Measurements from ENCODE around the gene DCST2. TPM values are rescaled to one million over a fixed set of nuclear protein-coding genes. Genes with fewer than 3 reads are reported as not detected.

DCST2 gene
- total RNA-seq, 1 donor from 2014 or later: 2.8 TPM

DNA sequence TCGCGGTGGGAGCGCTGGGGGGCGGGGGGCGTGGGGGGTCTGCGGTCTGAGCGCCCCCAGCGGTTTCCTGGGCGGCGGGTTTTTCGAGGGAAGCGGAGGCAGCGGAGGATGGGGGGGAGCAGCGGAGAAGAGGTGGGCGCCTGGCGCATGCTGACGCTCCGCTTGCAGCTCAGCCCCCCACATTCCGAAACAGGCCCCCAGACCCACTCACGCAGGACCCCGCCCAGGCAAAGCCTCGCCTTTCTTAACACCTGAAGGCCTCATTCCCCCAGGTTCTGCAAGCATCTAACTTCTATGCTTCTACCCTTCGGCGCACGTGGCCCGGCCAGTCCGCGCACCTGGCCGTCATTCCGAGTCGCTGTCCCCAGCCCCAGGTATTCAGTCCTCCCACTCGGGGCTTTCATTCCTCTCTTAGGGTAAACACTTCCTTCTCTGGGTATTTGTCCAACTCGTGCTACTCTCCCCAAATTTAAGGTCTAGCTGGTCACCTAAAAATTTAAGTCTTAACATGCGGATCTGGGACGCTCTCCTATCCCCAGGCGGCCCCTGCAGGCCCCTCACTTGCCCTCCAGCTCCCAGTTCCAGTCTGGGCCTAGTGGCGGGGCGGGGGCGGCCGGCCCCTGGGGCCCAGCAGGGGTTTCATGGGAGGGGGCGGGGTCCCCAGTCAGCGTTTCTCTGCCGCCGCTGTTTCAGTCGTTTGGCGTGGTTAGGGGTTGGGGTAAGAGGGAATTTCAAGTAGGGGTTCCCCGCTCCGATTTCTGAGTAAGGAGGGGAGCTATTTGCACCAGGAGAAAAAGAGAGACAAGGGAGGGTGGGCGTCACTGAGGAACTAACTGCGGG lies 33.8 kb downstream of the DCST2 start:
- Mint-ChIP-seq H3K4me3 (ENCODE audit: unreplicated experiment) (peak overlapping the region; percentile 91), H3K4me1 (ENCODE audit: unreplicated experiment) (peaks cover 22% of the 10 kb centered on the region), H3K27me3 (ENCODE audit: unreplicated experiment) (peaks cover 13% of the 10 kb centered on the region), H3K36me3 (ENCODE audit: low read depth, unreplicated experiment) (no peaks in the 10 kb centered on the region), H3K27ac (ENCODE audit: unreplicated experiment) (peak overlapping the region; percentile 87), H3K9me3 (ENCODE audit: unreplicated experiment) (no peaks in the 10 kb centered on the region)
- peak; percentile 46 for DNase-seq (ENCODE audit: low spot score)
- TF ChIP-seq, protein P1, sequence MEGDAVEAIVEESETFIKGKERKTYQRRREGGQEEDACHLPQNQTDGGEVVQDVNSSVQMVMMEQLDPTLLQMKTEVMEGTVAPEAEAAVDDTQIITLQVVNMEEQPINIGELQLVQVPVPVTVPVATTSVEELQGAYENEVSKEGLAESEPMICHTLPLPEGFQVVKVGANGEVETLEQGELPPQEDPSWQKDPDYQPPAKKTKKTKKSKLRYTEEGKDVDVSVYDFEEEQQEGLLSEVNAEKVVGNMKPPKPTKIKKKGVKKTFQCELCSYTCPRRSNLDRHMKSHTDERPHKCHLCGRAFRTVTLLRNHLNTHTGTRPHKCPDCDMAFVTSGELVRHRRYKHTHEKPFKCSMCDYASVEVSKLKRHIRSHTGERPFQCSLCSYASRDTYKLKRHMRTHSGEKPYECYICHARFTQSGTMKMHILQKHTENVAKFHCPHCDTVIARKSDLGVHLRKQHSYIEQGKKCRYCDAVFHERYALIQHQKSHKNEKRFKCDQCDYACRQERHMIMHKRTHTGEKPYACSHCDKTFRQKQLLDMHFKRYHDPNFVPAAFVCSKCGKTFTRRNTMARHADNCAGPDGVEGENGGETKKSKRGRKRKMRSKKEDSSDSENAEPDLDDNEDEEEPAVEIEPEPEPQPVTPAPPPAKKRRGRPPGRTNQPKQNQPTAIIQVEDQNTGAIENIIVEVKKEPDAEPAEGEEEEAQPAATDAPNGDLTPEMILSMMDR (IDR thresholded peaks at IDR 0.05; ENCODE audit: unreplicated experiment): no peak

DNA sequence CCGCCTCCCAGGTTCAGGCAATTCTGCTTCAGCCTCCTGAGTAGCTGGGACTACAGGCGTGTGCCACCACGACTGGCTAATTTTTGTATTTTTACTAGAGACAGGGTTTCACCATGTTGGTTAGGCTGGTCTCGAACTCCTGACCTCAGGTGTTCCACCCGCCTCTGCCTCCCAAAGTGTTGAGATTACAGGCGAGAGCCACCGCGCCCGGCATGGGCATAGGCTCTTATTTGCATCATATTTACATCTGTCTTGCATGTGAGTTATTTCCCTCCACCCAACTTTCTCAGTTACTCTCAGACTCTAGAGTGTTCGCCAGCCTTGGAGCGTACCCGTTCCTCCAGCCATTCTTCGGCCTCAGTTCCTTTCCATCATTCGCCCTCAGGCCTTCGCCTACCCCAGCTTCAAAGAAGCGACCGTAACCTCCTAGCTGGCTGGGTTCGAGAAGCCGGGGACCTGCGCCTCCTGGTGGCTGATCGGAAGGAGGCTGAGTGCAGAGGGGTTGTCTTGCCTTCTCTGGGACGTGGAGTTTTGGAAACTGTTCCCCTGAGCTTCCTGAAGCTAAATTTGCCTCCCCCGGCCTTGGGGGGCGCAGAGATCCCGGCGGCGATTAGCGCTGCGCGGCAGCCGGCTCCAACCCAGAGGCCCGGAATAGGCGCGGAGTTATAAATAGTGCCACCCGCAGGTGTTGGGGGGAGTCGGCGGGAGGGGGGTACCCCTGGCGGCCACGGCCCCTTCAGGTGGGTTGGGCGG lies 34.6 kb downstream of the DCST2 start:
- Mint-ChIP-seq H3K4me1 (ENCODE audit: unreplicated experiment) (peaks cover 21% of the 10 kb centered on the region), H3K4me3 (ENCODE audit: unreplicated experiment) (peak overlapping the region; percentile 77), H3K9me3 (ENCODE audit: unreplicated experiment) (no peaks in the 10 kb centered on the region), H3K27me3 (ENCODE audit: unreplicated experiment) (peaks cover 10% of the 10 kb centered on the region), H3K27ac (ENCODE audit: unreplicated experiment) (peak overlapping the region; percentile 45), H3K36me3 (ENCODE audit: low read depth, unreplicated experiment) (no peaks in the 10 kb centered on the region)
- TF ChIP-seq, protein P1 (IDR thresholded peaks at IDR 0.05; ENCODE audit: unreplicated experiment): peak; percentile 83
- DNase-seq (ENCODE audit: low spot score): peak; percentile 74

DNA sequence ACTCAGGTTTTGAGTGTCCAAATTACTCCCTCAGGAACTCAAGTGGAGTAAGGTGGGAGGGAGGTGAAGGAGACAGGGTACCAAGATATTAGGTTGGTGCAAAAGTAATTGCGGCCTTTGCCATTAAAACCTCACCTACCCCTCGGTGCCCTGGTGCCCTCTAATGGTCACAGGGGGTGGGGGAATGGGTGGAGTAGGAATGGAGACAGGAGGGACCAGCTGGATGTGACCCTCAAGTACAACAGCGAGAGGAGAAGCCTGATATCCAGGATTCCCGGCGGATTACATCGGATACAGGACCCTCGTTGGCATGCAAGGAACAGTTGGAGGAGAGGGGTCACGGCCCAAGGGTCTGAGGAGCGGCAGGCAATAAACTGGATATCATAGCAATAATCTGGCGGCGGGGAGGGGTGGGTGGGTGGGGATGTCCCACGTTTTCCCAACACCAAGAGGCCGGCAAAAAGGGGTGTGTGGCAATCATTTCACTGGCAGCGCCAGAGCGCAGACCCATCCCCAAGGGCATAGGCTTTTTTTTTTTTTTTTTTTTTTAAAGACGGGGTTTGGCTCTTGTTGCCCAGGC lies 35.3 kb downstream of the DCST2 start:
- Mint-ChIP-seq H3K4me3 (ENCODE audit: unreplicated experiment) (no peak overlapping the region), H3K4me1 (ENCODE audit: unreplicated experiment) (peaks cover 19% of the 10 kb centered on the region), H3K36me3 (ENCODE audit: low read depth, unreplicated experiment) (no peaks in the 10 kb centered on the region), H3K9me3 (ENCODE audit: unreplicated experiment) (no peaks in the 10 kb centered on the region), H3K27me3 (ENCODE audit: unreplicated experiment) (peaks cover 10% of the 10 kb centered on the region), H3K27ac (ENCODE audit: unreplicated experiment) (no peak overlapping the region)
- no peak for DNase-seq (ENCODE audit: low spot score)
- TF ChIP-seq, protein P1 (IDR thresholded peaks at IDR 0.05; ENCODE audit: unreplicated experiment): no peak

DNA sequence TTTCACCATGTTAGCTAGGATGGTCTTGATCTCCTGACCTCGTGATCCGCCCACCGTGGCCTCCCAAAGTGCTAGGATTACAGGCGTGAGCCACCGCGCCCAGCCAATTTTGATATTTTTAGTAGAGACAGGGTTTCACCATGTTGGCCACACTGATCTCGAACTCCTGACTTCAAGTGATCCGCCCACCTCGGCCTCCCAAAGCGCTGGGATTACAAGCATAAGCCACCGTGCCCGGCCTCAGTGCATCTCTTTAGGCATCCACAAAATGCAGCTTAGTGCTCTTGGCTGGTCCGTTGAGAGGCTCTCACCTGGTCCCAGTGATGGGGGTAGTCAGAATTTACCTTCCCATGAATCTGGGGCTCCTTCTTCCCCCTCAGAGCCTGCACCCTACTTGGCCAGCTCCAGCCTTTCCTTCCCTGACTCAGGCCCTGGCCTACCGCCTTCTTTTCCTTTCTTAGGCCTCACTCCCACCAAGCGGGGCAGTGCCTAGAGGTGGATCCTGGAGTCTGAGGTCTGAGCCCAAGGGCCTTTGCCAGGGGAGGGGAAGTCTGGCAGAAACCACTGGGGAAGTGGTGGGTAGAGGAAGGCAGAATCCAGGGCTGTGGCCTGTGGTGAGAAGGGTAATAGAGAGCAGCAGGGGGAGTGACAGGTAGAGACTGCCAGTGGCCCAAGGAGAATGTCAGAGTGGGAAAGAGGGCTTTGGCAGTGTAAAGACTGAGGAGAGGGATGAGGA lies 36.4 kb downstream of the DCST2 start:
- no peak for DNase-seq (ENCODE audit: low spot score)
- Mint-ChIP-seq H3K27ac (ENCODE audit: unreplicated experiment) (no peak overlapping the region), H3K4me1 (ENCODE audit: unreplicated experiment) (peaks cover 15% of the 10 kb centered on the region), H3K4me3 (ENCODE audit: unreplicated experiment) (no peak overlapping the region), H3K36me3 (ENCODE audit: low read depth, unreplicated experiment) (no peaks in the 10 kb centered on the region), H3K9me3 (ENCODE audit: unreplicated experiment) (no peaks in the 10 kb centered on the region), H3K27me3 (ENCODE audit: unreplicated experiment) (peaks cover 10% of the 10 kb centered on the region)
- TF ChIP-seq, protein P1 (IDR thresholded peaks at IDR 0.05; ENCODE audit: unreplicated experiment): no peak

Data from endothelial cell (in vitro differentiated cells).